ENCODE data around the gene PKD1.
"Not testable (repeated sequence)": the region's sequence is repeated elsewhere in the genome, so short reads cannot be mapped to it uniquely, and the experiment has no call there.

PKD1 gene

DNA sequence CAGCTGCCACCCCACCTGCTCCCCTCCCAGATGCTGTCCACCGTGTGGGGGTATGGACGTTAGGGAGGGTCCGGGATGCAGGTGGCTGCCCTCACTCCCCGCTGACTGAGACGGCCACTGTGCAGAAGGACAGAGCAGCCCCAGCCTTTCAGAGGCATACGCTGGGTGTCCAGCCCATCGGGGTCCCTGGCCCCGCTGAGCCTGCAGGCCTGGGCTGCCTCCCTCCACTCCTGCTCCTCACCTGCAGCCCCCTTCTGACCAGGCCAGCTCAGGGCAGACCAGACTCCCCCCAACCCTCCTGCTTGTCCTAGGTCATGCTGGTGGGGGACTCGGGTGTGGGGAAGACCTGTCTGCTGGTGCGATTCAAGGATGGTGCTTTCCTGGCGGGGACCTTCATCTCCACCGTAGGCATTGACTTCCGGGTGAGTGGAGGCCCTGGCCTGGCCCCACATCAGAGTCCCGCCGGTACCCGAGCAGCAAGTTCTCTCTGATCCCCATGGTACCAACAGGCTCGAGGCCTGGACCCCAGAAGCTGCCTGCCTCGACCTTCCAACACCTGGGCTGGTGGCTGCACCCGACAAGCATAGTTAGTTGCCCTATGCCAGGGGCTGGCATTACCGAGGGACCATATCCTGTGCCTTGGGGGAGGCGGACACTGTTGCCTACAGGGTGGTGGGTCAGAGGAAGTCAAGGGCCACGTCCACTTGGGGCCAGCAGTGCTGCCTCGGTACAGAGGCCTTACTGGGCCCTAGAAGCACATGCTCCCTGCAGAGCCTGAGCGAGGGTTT lies 14.1 kb upstream of the PKD1 start:
- DNase-seq, result no peak

DNA sequence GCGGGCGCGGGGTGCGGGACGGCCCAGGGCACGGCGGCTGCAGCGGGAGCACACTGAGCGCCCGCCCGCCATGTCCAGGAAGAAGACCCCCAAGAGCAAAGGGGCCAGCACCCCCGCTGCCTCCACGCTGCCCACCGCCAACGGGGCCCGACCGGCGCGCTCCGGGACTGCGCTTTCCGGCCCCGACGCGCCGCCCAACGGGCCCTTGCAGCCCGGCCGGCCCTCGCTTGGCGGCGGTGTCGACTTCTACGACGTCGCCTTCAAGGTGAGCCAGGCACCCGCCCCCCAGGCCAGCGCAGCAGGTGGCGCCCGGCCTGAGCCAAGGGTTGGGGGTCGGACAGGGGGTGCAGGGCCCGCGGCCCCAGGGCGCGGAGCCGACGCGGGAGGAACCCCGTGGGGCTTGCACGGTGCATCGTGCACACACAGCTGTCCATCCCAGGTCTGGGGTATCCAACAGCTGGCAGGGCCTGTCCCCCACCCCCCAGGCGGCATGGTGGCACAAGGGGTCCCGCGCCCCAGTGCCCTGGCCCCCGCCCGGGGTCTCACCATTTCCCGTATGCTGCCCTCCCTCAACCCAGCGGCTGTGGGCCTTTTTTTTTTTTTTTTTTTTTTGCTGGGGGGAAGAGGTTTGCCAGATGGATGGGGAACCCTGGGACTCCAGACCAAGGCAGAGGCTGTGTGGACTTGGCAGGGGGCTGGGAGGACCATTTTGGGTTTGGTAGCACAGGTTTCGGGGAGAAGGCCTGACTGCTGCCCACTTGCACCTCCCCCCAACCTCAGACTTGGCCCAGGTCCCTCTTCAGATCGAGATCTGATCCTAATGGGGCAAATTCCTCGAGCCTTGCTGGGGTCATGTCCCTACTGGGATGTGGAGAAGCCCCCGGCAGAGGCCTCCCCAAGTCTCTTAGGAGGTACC lies 13.3 kb upstream of the PKD1 start:
- no peak for DNase-seq

DNA sequence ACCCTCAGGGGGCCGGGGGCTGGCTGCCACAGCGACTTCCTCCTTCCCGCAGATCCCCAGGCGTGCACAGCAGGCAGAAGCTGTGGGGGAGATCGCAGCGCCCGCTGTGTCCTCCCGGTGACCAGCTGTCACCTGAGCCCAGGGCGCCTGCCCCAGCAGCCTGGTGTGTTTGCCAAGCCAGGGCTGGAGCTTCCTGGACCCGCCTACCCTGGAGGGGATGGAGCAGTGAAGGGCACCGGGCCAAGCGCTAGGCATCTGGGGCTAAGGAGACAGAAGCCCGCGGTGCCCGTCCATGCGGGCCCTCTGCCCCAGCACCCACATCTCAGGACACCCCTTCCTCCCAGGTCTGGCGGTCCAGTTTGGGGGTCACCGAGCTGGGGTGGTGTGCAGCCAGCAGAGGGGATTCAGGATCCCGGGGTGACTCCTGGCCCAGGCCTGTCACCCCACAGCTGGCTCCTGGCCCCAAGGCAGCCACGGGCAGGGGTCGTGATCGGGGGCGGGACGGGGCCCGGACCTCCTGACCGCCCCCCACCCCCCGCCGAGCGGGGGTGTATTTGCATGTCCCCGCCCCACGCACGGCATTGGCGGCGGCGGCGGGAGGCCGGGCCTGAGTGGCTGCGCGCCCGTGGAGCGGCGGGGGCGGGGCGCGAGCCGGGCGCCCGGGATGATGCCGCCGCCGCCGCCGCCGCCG lies 12.4 kb upstream of the PKD1 start, which contains the start of gene RAB26:
Gene RAB26, plus strand, starts transcription at position 645 of the 691 bp plus-strand sequence. CDS start 159 bp downstream, outside the sequence.
- DNase-seq, result peak; percentile 59

DNA sequence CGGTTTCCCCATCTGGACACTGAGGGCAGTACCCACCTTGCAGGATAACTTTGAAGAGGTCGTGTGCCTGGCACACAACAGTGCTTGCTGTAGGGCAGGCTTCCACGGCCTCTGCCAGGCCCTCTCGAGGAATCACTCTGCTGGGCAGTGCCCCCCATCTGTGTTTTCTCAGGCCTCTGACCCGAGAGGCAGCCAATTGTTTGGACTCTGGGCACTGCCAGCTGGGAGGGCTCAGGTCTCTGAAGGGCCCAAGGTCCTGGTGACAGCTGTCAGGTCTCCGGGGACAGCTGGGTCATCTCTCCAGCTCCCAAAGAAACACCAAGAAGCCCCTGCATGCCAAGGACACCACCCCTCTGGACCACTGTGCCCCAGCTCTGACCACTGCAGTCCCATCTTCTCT lies 11.7 kb upstream of the PKD1 start:
- DNase-seq, result no peak

DNA sequence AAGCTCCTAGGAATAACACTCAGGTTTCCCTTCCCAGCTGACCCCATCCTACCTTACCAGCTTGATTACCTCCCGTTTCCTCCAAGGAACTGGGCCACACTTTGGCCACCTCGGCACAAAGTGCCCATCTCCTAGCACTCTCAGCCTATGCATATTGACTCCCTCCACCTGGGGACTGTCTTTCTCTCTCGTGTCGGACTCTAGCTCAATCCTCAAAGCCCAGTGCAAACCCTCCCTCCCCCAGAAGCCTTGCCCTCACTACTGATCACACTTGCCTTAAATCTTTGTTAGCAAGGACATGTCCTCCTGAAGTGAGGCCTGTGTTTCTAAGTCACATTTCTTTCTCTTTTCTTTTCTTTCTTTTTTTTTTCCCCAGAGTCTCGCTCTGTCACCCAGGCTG lies 10.1 kb upstream of the PKD1 start:
- no peak for DNase-seq

DNA sequence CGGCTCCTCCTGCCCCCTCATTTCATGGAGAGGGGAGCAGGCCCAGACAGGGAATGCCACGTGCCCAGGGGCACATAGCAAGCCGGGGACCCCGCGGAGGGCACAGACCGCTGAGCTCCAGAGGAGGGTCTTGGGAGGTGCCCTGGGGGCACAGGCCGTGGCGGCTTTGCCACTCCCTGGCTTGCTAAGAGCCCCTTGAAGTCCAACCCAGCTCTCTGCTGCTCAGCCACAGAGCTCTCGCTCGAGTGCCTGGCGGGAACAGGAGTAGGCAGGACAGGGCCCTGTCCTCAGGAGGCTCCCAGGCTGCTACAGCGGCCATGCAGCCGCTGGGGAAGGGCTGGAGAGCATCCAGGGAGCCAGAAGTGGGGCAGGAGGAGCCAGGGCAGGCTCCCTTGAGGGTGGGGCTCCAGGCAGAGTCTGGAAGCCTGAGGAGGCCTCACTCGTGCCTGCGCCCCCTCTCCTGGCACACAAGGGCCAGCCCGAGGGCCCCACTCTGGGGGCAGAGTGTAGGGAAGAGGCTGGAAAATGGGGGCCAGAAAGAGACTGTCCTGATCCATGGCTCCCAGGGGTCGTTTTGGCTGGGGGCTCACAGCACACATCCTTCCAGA lies 8.3 kb upstream of the PKD1 start:
- no peak for DNase-seq

DNA sequence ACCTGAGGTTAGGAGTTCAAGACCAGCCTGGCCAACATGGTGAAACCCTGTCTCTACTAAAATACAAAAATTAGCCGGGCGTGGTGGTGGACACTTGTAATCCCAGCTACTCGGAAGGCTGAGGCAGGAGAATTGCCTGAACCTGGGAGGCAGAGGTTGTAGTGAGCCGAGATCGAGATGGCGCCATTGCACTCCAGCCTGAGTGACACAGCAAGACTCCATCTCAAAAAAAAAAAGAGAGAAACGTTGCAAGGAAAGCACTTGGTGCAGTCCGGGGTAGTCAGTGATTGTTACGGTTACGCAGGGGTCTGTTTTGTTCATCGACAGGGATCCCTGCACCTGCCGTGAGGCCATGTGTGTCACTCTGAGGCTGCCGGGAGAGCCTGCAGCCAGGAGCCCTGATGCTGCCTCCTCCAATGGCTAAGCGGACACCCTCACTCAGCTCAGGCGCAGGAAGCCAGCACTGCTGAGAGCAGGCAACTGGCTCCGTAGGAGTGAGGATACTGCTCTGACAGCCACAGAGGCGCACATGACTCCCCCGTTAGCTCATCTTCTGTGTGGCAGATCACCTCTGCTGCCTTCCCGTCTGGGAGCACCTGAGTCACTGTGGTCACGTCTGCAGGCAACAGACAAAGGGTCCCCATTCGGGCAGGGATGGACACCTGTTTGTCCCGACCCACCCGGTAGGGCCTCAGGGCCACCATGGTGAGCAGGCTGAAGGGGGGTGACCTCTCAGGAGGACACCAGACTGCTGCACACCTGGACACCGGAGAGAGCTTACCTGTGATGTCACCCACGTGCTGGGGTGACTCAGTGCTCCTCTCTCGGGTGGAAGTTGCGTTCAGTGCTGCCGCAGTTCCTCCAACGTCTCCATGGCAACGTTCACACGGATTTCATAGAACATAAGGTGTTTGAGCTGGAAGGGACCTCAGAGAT lies 7.5 kb upstream of the PKD1 start:
- no peak for DNase-seq

DNA sequence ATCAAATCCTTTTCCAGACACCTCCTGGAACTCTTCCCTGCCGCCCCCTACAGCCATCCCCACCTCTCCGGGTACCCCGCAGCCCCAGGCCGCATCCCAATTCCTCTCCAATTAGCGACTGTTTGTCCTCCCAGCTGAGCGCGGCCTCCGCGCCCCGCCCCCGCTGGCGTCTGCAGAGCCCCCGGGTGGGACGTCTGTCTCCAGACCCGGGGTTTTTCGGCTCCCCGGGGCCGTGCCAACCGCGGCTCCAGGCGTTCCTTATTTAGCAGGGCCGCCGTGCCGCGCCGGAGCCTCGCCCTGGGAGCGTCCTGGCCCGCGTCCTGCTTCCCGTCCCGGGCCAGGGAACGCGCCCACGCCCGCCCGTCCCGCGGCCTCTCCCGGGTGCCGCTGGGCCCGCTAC lies 627 bp downstream of the PKD1 start:
- not testable (repeated sequence) for DNase-seq

DNA sequence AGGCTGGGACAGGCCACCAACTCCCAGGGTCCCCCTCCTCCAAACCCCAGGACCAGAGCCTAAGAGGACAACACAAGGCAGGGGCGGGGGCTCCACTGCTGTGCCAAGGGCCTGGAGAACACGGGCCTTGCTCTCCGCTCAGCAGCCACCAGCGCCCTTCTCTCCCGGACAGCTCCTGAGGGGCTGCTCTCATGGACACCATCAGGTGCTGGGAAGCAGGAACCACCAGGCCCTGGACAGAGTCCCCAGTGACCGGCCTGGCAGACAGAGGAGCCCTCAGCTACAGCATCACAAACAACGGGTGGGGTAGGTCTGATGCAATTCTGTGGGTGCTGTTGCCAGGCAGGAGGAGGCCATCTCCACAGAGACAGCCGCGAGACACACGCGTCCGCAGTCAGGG lies 1.9 kb downstream of the PKD1 start:
- not testable (repeated sequence) for DNase-seq

DNA sequence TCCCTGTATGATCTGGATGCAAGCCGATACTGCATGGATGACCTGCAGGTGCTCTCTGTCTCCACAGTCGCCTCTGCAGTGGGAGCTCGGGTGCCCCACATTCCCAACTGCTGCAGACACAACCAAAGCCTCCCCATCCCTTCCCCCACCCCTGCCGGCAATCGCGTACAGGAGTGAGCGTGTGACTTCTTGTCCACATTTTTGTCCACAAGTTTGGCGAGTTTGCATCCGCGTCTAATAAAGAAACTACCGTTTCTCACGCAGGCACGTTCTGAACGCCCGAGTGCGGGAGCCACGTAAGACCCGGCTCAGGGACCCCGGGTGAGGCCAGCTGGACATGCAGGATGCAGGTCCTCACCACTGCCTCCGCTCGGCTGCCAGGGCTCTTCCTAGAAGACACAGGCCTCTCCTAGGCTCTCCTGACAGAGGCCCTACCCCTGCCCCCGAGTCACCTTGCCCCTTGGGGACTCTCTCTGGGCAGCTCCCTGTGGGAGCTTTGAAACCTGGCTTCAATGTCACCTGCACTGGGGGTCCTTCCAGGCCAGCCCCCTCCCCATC lies 5.7 kb downstream of the PKD1 start:
- not testable (repeated sequence) for DNase-seq

DNA sequence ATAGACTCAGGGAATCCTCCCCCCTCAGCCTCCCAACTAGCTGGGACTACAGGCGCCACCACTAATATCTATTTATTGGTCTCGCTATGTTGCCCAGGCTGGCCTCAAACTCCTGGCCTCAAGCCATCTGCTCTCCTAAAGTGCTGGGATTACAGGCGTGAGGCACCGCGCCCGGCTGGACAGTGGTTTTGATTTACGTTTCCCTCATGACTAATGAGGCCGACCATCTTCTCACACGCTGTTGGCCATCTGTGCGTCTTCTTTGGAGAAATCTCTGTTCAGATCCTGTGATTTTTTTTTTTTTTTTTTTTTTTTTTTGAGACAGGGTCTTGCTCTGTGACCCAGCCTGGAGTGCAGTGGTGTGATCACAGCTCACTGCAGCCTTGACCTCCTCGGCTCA lies 6.4 kb downstream of the PKD1 start:
- not testable (repeated sequence) for DNase-seq

DNA sequence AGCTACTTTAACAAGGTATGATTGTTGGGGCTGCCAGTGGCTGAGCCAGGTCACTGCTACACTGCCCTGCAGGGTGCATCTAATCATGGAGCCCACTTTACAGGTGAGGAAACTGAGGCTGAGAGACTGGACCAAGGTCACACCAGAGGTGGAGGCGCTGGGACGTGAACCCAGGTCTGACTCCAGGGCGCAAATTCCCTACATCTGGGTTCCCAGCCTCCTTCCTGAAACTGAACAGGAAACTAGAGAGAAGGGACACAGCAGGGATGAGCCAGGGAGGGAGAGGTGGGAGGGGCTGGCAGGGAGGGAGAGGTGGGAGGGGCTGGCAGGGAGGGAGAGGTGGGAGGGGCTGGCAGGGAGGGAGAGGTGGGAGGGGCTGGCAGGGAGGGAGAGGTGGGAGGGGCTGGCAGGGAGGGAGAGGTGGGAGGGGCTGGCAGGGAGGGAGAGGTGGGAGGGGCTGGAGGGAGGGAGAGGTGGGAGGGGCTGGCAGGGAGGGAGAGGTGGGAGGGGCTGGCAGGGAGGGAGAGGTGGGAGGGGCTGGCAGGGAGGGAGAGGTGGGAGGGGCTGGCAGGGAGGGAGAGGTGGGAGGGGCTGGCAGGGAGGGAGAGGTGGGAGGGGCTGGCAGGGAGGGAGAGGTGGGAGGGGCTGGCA lies 7.9 kb downstream of the PKD1 start:
- not testable (repeated sequence) for DNase-seq

DNA sequence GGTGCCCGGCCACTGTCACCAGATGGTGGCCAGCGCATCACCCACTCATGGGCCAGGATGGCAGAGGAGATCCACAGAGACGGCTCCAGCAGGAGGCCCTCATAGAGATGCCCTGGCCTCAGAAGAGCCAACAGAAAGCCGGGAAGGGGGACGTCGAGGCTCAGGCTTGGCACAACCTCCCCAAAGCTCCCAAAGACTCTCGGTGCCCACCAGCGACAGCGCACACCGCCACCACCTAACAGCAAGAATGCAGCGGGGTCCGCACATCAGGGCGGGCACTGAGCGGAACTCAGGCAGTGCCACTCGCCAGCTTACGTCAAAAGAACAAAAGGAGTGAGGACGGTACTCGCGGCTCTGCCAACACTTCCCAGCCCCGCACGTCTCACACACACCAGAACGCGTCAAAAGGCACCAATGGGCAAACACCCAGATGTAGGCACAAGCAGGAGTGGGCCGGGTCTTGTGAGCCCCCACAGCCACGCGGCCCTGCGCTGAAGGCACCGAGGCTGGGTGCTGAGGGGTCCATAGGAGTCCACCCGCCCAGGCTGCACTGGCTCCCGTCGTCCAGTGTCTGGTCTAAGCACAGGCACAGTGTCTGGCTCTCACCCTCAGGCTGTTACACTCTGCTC lies 8.7 kb downstream of the PKD1 start:
- DNase-seq, result not testable (repeated sequence)

DNA sequence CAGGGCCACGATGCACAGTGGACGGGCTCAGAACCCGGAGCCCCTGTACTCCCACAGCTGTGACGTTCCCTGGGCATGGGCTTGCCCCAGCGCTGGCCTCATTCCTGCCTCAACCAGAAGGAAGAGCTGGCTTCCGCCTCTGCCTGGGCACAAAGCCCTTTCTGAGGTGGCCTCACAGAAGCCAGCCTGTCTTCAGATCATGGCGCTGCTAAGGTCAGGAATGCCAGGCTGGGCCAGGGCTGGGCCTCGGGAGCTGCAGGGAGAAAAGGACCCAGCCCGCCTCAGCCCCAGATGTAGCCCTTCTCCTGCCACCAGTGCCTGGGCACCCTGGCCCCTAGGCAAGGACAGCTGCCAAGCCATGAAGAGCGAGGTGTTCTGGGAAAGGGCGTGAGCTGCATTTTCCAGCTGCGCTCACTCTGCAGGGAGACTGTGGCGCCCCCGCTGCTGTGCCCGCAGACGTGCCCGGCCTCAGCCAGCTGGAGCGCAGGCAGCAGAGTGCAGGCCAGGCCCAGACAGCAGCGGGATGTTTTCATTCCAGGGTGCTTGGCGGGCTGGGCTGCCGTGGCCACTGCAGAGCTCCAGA lies 9.4 kb downstream of the PKD1 start:
- DNase-seq, result not testable (repeated sequence)

DNA sequence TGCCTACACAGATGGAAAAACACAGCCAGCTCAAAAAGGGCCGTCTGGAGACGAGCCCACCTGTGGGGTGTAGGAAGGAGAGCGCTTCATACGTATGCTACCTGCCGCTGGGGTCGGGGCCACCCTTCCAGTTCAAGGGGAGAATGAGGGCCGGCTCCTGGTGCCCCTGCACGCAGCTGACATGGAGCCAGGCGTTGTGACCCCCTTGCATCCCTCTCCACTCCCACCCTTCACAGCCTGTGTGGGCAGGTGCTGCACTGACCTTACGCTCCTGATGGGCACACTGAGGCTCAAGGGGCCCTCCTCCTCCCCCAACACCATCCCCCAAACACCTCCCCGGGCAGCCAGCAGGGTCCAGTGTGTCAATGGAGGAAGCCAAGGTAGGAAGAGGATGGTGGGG lies 10.1 kb downstream of the PKD1 start:
- DNase-seq, result not testable (repeated sequence)

DNA sequence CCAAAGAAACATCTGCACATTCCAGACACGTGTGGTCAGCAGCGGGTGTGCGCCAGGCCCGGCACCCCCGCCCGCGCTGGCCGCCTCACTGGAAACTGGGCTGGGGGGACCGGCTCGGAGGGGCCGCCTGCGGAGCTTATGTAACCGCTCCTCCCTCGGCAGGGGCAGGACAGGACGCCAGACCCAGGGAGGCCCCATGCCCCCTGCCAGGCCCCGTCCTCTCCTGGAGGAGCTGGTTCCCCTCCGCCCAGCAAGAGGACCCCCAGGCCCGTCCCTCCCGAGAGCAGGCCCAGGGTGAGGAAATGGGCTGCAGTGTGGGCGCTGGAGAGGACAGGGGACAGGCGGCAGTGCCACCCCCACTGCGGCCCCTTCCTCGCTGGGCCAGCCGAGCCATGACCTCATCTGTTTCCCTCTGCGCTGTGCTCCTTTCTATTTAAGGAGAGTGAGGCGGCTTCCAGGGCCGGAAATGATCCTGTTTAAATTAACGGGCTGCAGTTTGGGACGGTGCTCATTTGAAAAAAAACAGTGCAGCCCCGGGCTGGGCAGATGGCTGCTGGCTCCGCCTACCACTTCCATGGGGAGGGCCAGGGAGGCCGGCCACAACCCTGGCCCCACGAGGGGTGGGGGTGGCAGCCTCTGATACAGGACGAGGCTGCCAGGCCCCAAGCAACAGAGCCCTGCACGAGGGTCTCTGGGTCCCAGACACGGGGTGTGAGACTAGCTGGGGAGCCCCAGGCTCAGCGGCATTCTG lies 10.8 kb downstream of the PKD1 start:
- not testable (repeated sequence) for DNase-seq

DNA sequence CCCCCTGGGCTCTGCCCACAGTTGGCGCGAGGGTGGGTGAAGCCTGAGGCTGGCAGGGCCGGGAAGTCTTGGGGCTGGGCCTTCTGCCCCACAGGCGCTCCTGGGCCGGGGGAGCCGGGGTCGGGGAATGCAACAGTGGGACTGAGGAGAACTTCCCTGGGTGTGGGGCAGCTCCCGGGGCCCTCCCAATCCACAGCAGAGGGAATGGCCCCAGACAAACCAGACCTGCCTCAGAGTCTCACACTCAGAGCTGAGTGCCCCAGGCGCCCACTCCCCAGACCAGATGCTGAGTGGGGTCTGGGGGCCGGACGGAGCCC lies 11.4 kb downstream of the PKD1 start:
- not testable (repeated sequence) for DNase-seq

DNA sequence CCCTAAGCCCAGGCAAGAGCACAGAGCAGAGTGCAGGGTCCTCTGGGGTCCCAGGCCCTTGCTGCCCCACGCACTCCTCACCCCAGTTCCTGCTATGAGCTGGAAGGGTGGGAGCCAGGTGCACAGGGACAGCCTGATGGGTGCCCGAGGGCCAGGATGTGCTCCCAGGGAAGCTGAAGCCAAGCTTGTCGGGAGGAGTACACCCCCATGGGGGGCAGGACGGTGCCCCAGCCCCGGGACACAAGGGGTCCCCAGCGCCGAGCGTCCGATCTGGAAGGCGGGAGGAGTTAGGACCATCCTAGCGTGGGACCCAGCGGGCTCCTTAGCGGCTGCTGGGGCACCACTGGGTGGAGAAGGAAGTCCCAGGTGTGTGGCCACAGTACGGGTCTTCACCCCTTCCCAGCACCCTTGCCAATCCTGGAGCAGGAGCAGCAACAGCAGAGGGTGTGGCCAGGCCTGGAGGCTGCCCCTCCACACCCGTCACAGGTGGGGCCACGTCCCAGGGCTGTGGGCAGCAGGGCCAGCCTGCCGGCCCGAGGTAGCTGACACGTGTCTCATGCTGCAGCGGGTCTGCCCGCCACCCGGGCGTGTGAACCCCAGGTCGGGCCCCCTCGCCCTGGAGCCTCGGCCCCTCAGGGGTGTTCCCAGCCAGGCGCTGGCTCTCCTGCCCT lies 11.9 kb downstream of the PKD1 start:
- DNase-seq, result not testable (repeated sequence)

Data from NCI-H1436 (cell line).